ENCODE data around the gene LCORL.

DNA sequence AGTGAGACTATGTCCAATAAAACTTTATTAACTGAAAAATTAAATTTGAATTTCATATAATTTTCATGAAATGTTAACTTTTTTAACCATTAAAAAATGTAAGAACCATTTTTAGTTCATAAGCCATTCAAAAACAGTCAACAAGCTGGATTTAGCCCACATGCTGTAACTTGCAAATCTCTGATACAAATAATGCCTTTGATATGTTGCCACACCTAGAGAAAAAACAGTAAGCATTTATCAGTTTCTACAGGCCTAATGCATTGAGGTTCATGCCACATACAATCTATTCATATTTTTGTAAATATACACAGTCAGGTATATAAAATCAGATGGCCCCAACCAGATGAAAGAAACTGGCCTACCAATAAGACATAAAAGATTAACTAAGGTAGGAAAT lies 52.8 kb downstream of the LCORL start:
- TF ChIP-seq, protein P1, sequence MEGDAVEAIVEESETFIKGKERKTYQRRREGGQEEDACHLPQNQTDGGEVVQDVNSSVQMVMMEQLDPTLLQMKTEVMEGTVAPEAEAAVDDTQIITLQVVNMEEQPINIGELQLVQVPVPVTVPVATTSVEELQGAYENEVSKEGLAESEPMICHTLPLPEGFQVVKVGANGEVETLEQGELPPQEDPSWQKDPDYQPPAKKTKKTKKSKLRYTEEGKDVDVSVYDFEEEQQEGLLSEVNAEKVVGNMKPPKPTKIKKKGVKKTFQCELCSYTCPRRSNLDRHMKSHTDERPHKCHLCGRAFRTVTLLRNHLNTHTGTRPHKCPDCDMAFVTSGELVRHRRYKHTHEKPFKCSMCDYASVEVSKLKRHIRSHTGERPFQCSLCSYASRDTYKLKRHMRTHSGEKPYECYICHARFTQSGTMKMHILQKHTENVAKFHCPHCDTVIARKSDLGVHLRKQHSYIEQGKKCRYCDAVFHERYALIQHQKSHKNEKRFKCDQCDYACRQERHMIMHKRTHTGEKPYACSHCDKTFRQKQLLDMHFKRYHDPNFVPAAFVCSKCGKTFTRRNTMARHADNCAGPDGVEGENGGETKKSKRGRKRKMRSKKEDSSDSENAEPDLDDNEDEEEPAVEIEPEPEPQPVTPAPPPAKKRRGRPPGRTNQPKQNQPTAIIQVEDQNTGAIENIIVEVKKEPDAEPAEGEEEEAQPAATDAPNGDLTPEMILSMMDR (IDR thresholded peaks at IDR 0.05) = no peak
- no peak for TF ChIP-seq ZFX (IDR thresholded peaks at IDR 0.05; ENCODE audit: borderline replicate concordance)

Measured in 22Rv1 (cell line).